H1 (cell line): Measurements from ENCODE around the gene INPP5A. TPM values are rescaled to one million over a fixed set of nuclear protein-coding genes. Genes with fewer than 3 reads are reported as not detected.

Experiments
- CTCF ChIA-PET: fragments of 300-600 bp; sonication (Branson Sonifier 250); formaldehyde crosslinking; loops from one replicate; lab custom pipeline; 2021; ENCODE audit not compliant: partially characterized antibody; lab: Charles Lee
- POLR2A ChIA-PET: fragments of 300-600 bp; sonication (Branson Sonifier 250); formaldehyde crosslinking; loops from one replicate; lab custom pipeline; 2021; ENCODE audit warnings: inconsistent platforms; ENCODE audit not compliant: partially characterized antibody; lab: Charles Lee
- DNase-seq, 2 experiments: peaks; one replicate each; pipeline versions ENCODE4 v3.0.0 to v3.0.0-alpha.2; 2010 to 2022; ENCODE audit warnings: low spot score in 2 of 2, low read depth in 1 of 2, mixed read lengths in 1 of 2
- FAIRE-seq: peaks from 2 replicates; lab custom pipeline; 2011; peaks lifted over from hg19 to GRCh38; lab: Jason Lieb, UNC
- H2AFZ ChIP-seq: 2 replicates; pipeline ENCODE4 v1.8.1; 2012; ENCODE audit warnings: low read length, inconsistent platforms
- H2AK5ac ChIP-seq: 2 replicates; pipeline ENCODE4 v1.6.1; 2013; ENCODE audit warnings: low read depth, low read length
- H2BK120ac ChIP-seq: replicated peaks from 2 replicates; pipeline ENCODE3; 2013; ENCODE audit warnings: low read depth, low read length, inconsistent platforms
- H2BK12ac ChIP-seq: 2 replicates; pipeline ENCODE4 v1.6.1; 2013; ENCODE audit warnings: low read depth, low read length
- H2BK15ac ChIP-seq: 2 replicates; pipeline ENCODE4 v1.6.1; 2013; ENCODE audit warnings: low read length
- H2BK20ac ChIP-seq: 2 replicates; pipeline ENCODE4 v1.6.1; 2013; ENCODE audit warnings: low read length
- H2BK5ac ChIP-seq: 2 replicates; pipeline ENCODE4 v1.6.1; 2013; ENCODE audit warnings: low read depth, low read length
- H3K14ac ChIP-seq: 2 replicates; pipeline ENCODE4 v1.6.1; 2013; ENCODE audit warnings: inconsistent platforms; ENCODE audit not compliant: insufficient read length
- H3K18ac ChIP-seq: 2 replicates; pipeline ENCODE4 v1.6.1; 2013; ENCODE audit warnings: low read length; ENCODE audit errors: extremely low read depth
- H3K23ac ChIP-seq: 2 replicates; pipeline ENCODE4 v1.6.1; 2013; ENCODE audit warnings: inconsistent platforms; ENCODE audit not compliant: insufficient read length
- H3K23me2 ChIP-seq: 2 replicates; pipeline ENCODE4 v1.6.1; 2013; ENCODE audit warnings: low read depth, low read length
- H3K27ac ChIP-seq: 2 replicates; pipeline ENCODE4 v1.6.1; 2011; ENCODE audit warnings: low read depth, low read length, inconsistent platforms
- H3K27me3 ChIP-seq, 4 experiments: replicated peaks in 1 of 4; 1 replicate in 1 of 4; 2 replicates in 3 of 4; pipeline versions ENCODE4 v1.6.1 to v1.8.1; 2011 to 2013; ENCODE audit warnings: low read length in 3 of 4, mild to moderate bottlenecking in 3 of 4, inconsistent platforms in 2 of 4, mixed read lengths in 2 of 4, moderate library complexity in 1 of 4; ENCODE audit not compliant: control insufficient read depth in 3 of 4, insufficient read depth in 3 of 4; ENCODE audit errors: extremely low read depth in 1 of 4
- H3K36me3 ChIP-seq, 4 experiments: 2 replicates each; pipeline versions ENCODE4 v1.6.1 to v1.8.1; 2011 to 2013; ENCODE audit warnings: mild to moderate bottlenecking in 4 of 4, low read length in 3 of 4, moderate library complexity in 2 of 4, control low read depth in 1 of 4, inconsistent platforms in 1 of 4; ENCODE audit not compliant: insufficient read depth in 4 of 4, control insufficient read depth in 2 of 4
- H3K4ac ChIP-seq: replicated peaks from 2 replicates; pipeline ENCODE3; 2013; ENCODE audit warnings: low read length, low read depth, mixed read lengths, inconsistent platforms; ENCODE audit not compliant: insufficient read length
- H3K4me1 ChIP-seq, 4 experiments: replicated peaks in 1 of 4; 1 replicate in 1 of 4; 2 replicates in 3 of 4; pipeline versions ENCODE4 v1.6.1 to v1.8.1; 2011 to 2013; ENCODE audit warnings: low read length in 3 of 4, inconsistent platforms in 2 of 4, mixed read lengths in 1 of 4; ENCODE audit not compliant: insufficient read depth in 4 of 4, control insufficient read depth in 3 of 4
- H3K4me2 ChIP-seq, 2 experiments: 2 replicates each; pipeline versions ENCODE4 v1.6.1 to v1.8.1; 2011 to 2013; ENCODE audit warnings: low read depth in 2 of 2, low read length in 2 of 2, control low read depth in 1 of 2, inconsistent platforms in 1 of 2, mild to moderate bottlenecking in 1 of 2; ENCODE audit not compliant: insufficient read depth in 1 of 2
- H3K4me3 ChIP-seq, 4 experiments: fragments of 200-600, 300-600 bp in 1 of 4; sonication (generic), shearing (Covaris generic), sonication (Bioruptor Twin) in 1 of 4; 2 replicates each; pipeline versions ENCODE4 v1.5.1 to v1.8.1; 2011 to 2016; ENCODE audit warnings: low read length in 4 of 4, low read depth in 3 of 4, control low read depth in 2 of 4, inconsistent platforms in 2 of 4, mild to moderate bottlenecking in 2 of 4, mixed read lengths in 1 of 4, moderate library complexity in 1 of 4; ENCODE audit not compliant: insufficient read depth in 2 of 4; ENCODE audit errors: extremely low read depth in 1 of 4
- H3K56ac ChIP-seq: replicated peaks from 2 replicates; pipeline ENCODE3; 2013; ENCODE audit warnings: low read depth, mild to moderate bottlenecking, mixed read lengths, low read length, inconsistent platforms; ENCODE audit not compliant: insufficient read length
- H3K79me1 ChIP-seq: 2 replicates; pipeline ENCODE4 v1.6.1; 2013; ENCODE audit warnings: low read depth, low read length, control low read depth
- H3K79me2 ChIP-seq, 2 experiments: 2 replicates each; pipeline versions ENCODE4 v1.6.1 to v1.8.1; 2012 to 2013; ENCODE audit warnings: low read length in 2 of 2, mild to moderate bottlenecking in 2 of 2, inconsistent platforms in 1 of 2; ENCODE audit not compliant: insufficient read depth in 2 of 2, control insufficient read depth in 1 of 2
- H3K9ac ChIP-seq, 4 experiments: replicated peaks in 1 of 4; 1 replicate in 1 of 4; 2 replicates in 3 of 4; pipeline versions ENCODE4 v1.6.1 to v1.8.1; 2011 to 2013; ENCODE audit warnings: low read depth in 3 of 4, low read length in 3 of 4, control low read depth in 2 of 4, mild to moderate bottlenecking in 2 of 4, moderate library complexity in 2 of 4, inconsistent platforms in 1 of 4; ENCODE audit errors: extremely low read depth in 1 of 4
- H3K9me3 ChIP-seq, 2 experiments: 2 replicates each; pipeline versions ENCODE4 v1.6.1 to v1.8.1; 2012 to 2013; ENCODE audit warnings: mild to moderate bottlenecking in 2 of 2, moderate library complexity in 2 of 2, control low read depth in 1 of 2, inconsistent platforms in 1 of 2, low read depth in 1 of 2, low read length in 1 of 2, mixed read lengths in 1 of 2; ENCODE audit not compliant: insufficient read depth in 2 of 2
- H4K20me1 ChIP-seq, 2 experiments: replicated peaks in 1 of 2; 2 replicates each; pipeline versions ENCODE3 to v1.8.1; 2011 to 2013; ENCODE audit warnings: inconsistent platforms in 2 of 2, low read length in 2 of 2, mild to moderate bottlenecking in 1 of 2; ENCODE audit not compliant: insufficient read depth in 2 of 2, control insufficient read depth in 1 of 2
- H4K5ac ChIP-seq: 2 replicates; pipeline ENCODE4 v1.6.1; 2013; ENCODE audit warnings: low read length, low read depth, mixed read lengths, inconsistent platforms; ENCODE audit not compliant: insufficient read length
- H4K8ac ChIP-seq: 2 replicates; pipeline ENCODE4 v1.8.0; 2013; ENCODE audit warnings: mild to moderate bottlenecking, moderate library complexity, low read length, inconsistent platforms; ENCODE audit not compliant: insufficient read depth; ENCODE audit errors: extremely low read depth
- H4K91ac ChIP-seq: replicated peaks from 2 replicates; pipeline ENCODE3; 2013; ENCODE audit warnings: low read length, mixed read lengths, inconsistent platforms; ENCODE audit not compliant: insufficient read length
- CHD1 ChIP-seq: IDR thresholded peaks from 2 replicates; pipeline ENCODE4 v1.6.1; 2012; ENCODE audit warnings: low read depth, low read length, improper control_type of control experiment
- CTBP2 ChIP-seq: IDR thresholded peaks from 2 replicates; pipeline ENCODE4 v1.7.0; 2011; ENCODE audit warnings: borderline replicate concordance, mild to moderate bottlenecking, moderate library complexity, mixed read lengths, low read length; ENCODE audit not compliant: insufficient read depth, insufficient read length
- E2F6 ChIP-seq: IDR thresholded peaks from 2 replicates; pipeline ENCODE4 v1.6.1; 2012; ENCODE audit warnings: inconsistent platforms
- EP300 ChIP-seq, 2 experiments: IDR thresholded peaks; 1 replicate in 1 of 2; 2 replicates in 1 of 2; pipeline ENCODE4 v1.6.1; 2011 to 2012; ENCODE audit warnings: low read depth in 2 of 2, low read length in 2 of 2, mild to moderate bottlenecking in 2 of 2, borderline replicate concordance in 1 of 2, inconsistent platforms in 1 of 2, moderate library complexity in 1 of 2
- KDM5A ChIP-seq: fragments of 200-600 bp; IDR thresholded peaks from 2 replicates; pipeline ENCODE4 v1.7.1; 2012; ENCODE audit warnings: mild to moderate bottlenecking, low read length, inconsistent platforms, mixed read lengths
- MAX ChIP-seq: IDR thresholded peaks from 2 replicates; pipeline ENCODE4 v1.6.1; 2012; ENCODE audit warnings: inconsistent platforms
- NANOG ChIP-seq: IDR thresholded peaks from 2 replicates; pipeline ENCODE4 v1.6.1; 2011; ENCODE audit warnings: low read length, low read depth, mild to moderate bottlenecking, inconsistent platforms; ENCODE audit not compliant: insufficient read depth, poor library complexity, severe bottlenecking
- POLR2AphosphoS5 ChIP-seq: IDR thresholded peaks from 2 replicates; pipeline ENCODE4 v1.6.1; 2011; ENCODE audit warnings: low read depth, low read length
- SIN3A ChIP-seq, 2 experiments: IDR thresholded peaks in 1 of 2; conservative IDR thresholded peaks in 1 of 2; 2 replicates each; pipeline ENCODE4 v1.6.1; 2011 to 2012; ENCODE audit warnings: low read length in 2 of 2, improper control_type of control experiment in 1 of 2, low read depth in 1 of 2, mild to moderate bottlenecking in 1 of 2
- SP1 ChIP-seq: IDR thresholded peaks from 2 replicates; pipeline ENCODE4 v1.6.1; 2011; ENCODE audit warnings: low read depth, low read length
- TAF7 ChIP-seq: optimal IDR thresholded peaks from 2 replicates; pipeline ENCODE3; 2011; ENCODE audit warnings: low read depth, mild to moderate bottlenecking, inconsistent platforms, low read length, moderate library complexity, borderline replicate concordance
- WGBS, 2 experiments: shearing (Covaris generic) in 1 of 2; methylation state at CpG; one replicate each; pipeline versions ENCODE4 v1.1.6 to v1.1.7; 2013 to 2015; ENCODE audit warnings: low lambda C conversion rate in 2 of 2, mixed read lengths in 2 of 2, inconsistent platforms in 1 of 2, low coverage in 1 of 2, missing lambda C conversion rate in 1 of 2; ENCODE audit not compliant: insufficient replicate concordance in 2 of 2, insufficient coverage in 1 of 2, insufficient read length in 1 of 2; ENCODE audit errors: extremely low coverage in 1 of 2, missing lambda C conversion rate in 1 of 2; 5-methylcytosine and 5-hydroxymethylcytosine counted together
- polyA plus RNA-seq, 7 experiments: library from polyadenylated mRNA; depleted of rRNA in 3 of 7; stranded (reverse) in 5 of 7; unstranded in 2 of 7; fragments of >200 nt in 5 of 7; fragments of 200-250 nt in 2 of 7; gene quantifications; 1 replicate in 5 of 7; 2 replicates in 1 of 7; 4 replicates in 1 of 7; pipeline versions ENCODE4 v1.2.1 to v1.2.3, GENCODE V29; 2011 to 2013; ENCODE audit warnings: missing spikeins in 2 of 7, mixed read lengths in 2 of 7
- total RNA-seq: library from RNA; stranded (reverse); fragmentation: NEBNext Ultra II Directional; extraction: Animal tissue kit (Norgen Biotek cat#: 25700); gene quantifications from 2 replicates; pipeline ENCODE4 v1.2.1, GENCODE V29; 2021

INPP5A gene
- total and polyA plus RNA-seq, 2 of the 8 experiments (the other 6 are each of a cell fraction or from before 2014, with no cell fraction given), result 19.7 to 27.5 TPM

GRCh38 chr10:132506711-132507408, 30.7 kb upstream of the INPP5A start:
- no peak overlapping the region for H3K9ac ChIP-seq
- H4K5ac ChIP-seq, result no peak overlapping the region
- H3K27ac ChIP-seq, result no peak overlapping the region
- H3K56ac ChIP-seq, result no peak overlapping the region
- H2BK120ac ChIP-seq, result no peak overlapping the region
- H3K79me2 ChIP-seq, result no peaks in the 10 kb centered on the region
- WGBS, 2 experiments, result 83% methylated on average over 11 of the region's 11 CpGs; no CpG with 5 or more reads in 1 of the 2 experiments
- DNase-seq (no peak), FAIRE-seq (no peak)
- H2AK5ac ChIP-seq, result 0 out of 2 replicates have a peak overlapping the region, but pooled peaks have one; percentile 13
- no peaks in the 10 kb centered on the region for H3K27me3 ChIP-seq
- no peaks in the 10 kb centered on the region for H3K4me1 ChIP-seq
- no peak overlapping the region for H3K23ac ChIP-seq
- no peak overlapping the region for H2BK5ac ChIP-seq
- H4K20me1 ChIP-seq, result peaks cover 1 to 2% of the 10 kb centered on the region in 2 experiments
- H3K4me2 ChIP-seq, result no peak overlapping the region
- H3K9me3 ChIP-seq, result no peaks in the 10 kb centered on the region
- H2AFZ ChIP-seq, result no peak overlapping the region
- no peaks in the 10 kb centered on the region for H3K79me1 ChIP-seq
- POLR2A ChIA-PET, result interaction anchor here (1.4 kb wide), 1 partner anchor 14 kb away, joined by 3 read pairs; no protein-coding TSS in a partner anchor
- H2BK15ac ChIP-seq, result no peak overlapping the region
- no peak overlapping the region for H3K14ac ChIP-seq
- no peaks in the 10 kb centered on the region for H3K36me3 ChIP-seq
- H4K91ac ChIP-seq, result no peak overlapping the region
- H3K23me2 ChIP-seq, result no peaks in the 10 kb centered on the region
- no peak overlapping the region for H2BK20ac ChIP-seq
- no peak overlapping the region for H3K4ac ChIP-seq
- no peak overlapping the region for H3K18ac ChIP-seq
- H4K8ac ChIP-seq, result 0 out of 2 replicates have a peak overlapping the region, but pooled peaks have one; percentile 47
- no peak overlapping the region for H2BK12ac ChIP-seq
- no peak overlapping the region for H3K4me3 ChIP-seq
- CTCF ChIA-PET, result interaction anchor here (0.6 to 0.9 kb wide), 2 partner anchors 8 to 301 kb away, joined by 3 read pairs; no protein-coding TSS in a partner anchor
- TF ChIP-seq SIN3A (conservative IDR thresholded peaks at IDR 0.05 in 1 of 2, IDR thresholded peaks at IDR 0.05 in 1 of 2; ENCODE audit: low read depth in 1 of 2, low read length in 2 of 2) (no peak), SP1 (no peak), E2F6 (no peak), CTBP2 (no peak), POLR2AphosphoS5 (no peak), EP300 (IDR thresholded peaks at IDR 0.05; ENCODE audit: borderline replicate concordance in 1 of 2, low read depth in 2 of 2, low read length in 2 of 2) (no peak), MAX (no peak), TAF7 (no peak), CHD1 (no peak), KDM5A (no peak), NANOG (no peak)
